CD4-positive, alpha-beta T cell treated with Interleukin-4 for 1 hour (primary cell): Measurements from ENCODE around the gene RGS11.

Source experiments
- DNase-seq, 2 donors: peaks; one replicate each; pipeline ENCODE4 v3.0.0-alpha.2; 2020 to 2022

The RGS11 gene

GRCh38 chr16:296276-296675 is 20.5 kb upstream of the RGS11 start:
- DNase-seq, result no peak

DNA sequence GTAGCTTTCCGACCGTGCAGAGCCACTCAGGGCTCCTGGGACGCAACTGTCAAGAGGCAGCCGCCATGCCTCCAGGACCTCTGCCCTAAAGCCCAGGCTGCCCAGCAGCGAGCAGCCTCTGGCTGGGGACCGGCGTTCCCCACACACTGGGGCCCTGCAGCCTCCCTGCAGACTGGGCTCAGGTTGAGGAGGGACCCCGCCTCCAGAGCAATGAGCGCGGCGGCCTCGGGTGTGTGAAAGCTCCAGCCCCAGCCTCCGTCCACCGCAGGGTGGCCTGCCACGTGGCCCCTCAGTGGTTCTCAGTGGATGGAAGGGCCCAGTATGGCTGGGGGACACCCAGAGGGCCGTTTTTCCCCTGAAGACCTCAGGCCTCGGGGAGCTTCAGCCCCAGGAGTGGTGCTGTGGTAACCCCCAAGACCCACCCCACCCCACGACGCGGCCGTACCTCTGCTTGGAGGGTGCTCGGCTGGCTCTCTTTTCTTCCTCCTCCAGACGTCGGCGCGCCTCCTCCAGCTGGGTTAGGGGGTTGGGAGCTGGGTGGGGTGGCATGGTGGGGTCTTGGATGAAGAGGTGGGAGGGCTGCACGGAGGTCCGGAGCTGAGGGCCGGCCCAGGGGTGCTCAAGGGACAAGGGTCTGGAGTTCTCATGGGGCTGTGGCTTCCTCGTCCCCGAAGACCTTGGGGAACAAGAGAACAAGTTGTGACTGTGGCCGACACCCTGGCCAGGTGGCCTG is 17.5 kb upstream of the RGS11 start:
- no peak for DNase-seq

GRCh38 chr16:291539-291938 is 15.8 kb upstream of the RGS11 start:
- DNase-seq, result no peak

DNA sequence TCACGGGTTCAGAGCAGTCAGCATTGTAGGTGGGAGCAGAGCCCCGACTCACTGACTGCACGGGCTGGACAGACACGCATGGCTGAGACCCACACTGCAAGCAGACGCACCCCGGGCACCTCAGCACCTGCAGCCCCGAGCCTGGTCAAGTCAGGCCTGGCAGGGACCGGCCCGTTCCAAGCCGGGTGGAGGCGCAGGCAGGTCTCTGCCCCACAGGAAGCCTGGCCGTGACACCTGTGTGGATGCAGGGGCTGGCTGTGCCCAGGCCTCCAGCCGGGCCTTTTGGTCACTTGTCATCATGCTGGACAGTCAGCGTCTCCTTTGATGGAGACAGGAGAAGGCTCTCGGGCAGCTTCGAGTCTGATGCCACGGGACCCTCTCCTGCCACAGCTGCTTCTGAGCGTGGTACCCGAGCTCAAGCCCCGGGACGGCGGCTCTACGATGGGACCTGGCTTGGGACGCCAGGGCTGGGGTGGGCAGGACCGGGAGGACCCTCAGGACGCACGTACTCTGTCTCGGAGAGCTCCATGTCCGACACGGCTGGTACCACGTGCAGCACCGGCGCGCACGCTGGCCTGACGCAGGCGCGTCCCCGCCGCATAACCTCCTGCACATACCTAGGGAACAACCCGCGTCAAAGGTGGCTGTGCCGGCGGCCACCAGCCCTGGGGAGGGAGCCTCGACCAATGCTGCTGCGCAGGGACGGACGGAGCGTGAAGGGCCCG is 15.1 kb upstream of the RGS11 start:
- no peak for DNase-seq

- DNase-seq, result no peak
Observed at GRCh38 chr16:290015-290680, 14.4 kb upstream of the RGS11 start.

GRCh38 chr16:289395-289997 is 13.8 kb upstream of the RGS11 start:
- no peak for DNase-seq

DNA sequence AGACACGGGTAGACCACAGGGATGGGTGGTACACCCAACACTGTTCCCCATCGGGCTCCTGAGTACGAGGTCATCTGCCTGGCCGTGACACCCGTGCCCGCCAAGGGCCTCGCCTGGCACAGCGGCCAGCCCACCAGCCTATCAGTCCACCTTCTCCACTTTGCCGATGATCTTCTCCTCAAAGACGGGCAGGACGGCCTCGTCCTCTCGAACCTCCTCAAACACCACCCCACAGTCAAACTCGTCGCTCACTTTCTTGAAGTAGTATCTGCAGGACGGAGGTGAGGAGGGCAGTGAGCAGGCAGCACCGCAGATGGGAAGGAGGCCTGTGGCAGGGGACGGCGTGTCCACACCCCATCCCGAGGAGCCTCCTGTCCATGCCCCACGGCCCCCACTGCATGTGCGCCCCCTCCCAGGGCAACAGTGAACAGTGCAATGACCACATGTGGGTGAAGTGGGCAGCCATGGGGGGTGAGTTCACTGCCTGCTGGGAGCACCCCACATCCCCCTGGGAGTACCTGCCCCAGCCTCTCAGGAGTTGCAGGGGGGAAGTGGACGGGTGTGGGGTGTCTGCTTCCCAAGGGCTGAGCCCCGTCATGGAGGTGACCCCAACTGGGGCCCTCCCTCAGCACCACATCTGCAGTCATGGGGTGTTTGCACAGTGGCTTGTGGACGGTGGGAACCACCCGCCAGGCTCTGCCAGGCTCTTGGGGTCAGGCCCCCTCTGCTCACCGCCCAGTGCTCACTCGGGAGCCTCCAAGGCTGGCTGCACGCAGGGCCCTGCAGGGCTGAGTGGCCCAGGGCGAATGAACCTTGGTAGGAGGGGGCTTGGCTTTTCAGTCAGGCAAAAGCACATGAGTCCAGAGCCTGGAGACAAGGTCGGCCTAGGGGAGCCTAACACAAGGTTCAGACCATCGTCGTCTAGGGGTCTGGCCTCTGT is 12.5 kb upstream of the RGS11 start:
- no peak for DNase-seq

GRCh38 chr16:287298-287811 is 11.6 kb upstream of the RGS11 start:
- no peak for DNase-seq

DNA sequence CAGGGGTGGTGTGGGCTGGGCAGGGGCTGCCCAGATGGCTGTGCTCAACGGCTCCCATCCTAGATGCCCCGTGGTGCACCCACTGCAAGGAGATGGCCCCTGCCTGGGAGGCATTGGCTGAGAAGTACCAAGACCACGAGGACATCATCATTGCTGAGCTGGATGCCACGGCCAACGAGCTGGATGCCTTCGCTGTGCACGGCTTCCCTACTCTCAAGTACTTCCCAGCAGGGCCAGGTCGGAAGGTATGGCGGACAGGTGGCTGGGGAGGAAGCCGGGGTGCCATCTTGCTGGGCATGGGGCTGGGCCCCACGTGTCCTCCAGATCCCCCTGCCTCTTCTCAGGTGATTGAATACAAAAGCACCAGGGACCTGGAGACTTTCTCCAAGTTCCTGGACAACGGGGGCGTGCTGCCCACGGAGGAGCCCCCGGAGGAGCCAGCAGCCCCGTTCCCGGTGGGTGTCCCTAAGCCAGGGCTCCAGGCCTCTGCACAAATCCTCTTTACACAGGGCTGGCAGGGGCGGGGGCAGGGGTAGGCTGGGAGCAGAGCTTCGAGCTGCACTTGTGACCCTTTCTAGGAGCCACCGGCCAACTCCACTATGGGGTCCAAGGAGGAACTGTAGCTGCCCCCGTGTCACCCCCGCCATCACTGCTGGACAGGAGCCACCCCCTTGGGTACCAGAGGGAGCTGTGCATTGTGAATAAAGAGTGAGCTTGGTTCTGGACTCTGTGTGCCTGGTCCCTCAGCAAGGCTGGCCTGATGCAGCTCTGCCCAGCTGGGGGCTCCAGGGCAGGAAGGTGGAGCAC is 10.9 kb upstream of the RGS11 start:
- no peak for DNase-seq

DNA sequence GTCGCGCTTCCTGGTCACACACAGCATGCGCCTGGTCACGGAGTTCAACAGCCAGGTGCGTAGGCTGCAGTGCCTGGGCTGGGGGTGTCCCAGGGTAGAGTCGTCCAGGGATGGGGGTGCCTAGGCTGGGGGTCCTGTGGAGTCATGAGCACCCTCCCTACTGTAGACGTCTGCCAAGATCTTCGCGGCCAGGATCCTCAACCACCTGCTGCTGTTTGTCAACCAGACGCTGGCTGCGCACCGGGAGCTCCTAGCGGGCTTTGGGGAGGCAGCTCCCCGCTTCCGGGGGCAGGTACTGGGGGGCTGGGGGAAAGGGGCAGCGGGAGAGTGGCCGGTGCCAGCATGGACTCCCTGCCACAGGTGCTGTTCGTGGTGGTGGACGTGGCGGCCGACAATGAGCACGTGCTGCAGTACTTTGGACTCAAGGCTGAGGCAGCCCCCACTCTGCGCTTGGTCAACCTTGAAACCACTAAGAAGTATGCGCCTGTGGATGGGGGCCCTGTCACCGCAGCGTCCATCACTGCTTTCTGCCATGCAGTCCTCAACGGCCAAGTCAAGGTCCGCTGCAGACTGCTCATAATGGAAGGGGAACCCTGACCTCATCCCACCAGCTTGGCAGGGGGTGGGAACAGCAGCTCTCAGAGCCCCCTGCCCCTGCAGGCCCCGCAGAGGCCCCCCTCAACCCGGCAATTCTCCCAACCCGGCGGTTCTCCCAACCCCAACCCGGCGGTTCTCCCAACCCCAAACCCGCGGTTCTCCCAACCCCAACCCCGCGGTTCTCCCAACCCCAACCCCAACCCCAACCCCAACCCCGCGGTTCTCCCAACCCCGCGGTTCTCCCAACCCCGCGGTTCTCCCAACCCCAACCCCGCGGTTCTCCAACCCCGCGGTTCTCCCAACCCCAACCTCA is 9.7 kb upstream of the RGS11 start:
- no peak for DNase-seq

- no peak for DNase-seq
Observed at GRCh38 chr16:284204-285120, 8.7 kb upstream of the RGS11 start.

GRCh38 chr16:283033-283805 is 7.5 kb upstream of the RGS11 start, which contains the start of gene PDIA2:
PDIA2 (plus strand) TSS chr16:283164; CDS start chr16:283170, 6 bp downstream.
- DNase-seq, result no peak

DNA sequence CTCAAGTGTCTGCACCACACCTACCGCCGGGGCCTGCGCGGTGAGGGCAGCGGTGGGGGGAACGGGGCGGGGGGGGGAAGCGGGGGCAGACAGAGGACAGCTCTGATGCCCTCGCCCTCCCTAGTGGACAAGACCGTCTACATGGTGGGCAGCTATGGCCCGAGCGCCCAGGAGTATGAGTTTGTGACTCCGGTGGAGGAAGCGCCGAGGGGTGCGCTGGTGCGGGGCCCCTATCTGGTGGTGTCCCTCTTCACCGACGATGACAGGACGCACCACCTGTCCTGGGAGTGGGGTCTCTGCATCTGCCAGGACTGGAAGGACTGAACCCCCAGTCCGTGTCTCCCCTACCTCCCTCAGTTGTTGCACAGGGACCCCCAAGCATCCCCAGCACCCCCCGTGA is 6.7 kb upstream of the RGS11 start:
- DNase-seq, result no peak

- DNase-seq, result no peak
Observed at GRCh38 chr16:281660-282255, 6.0 kb upstream of the RGS11 start.

DNA sequence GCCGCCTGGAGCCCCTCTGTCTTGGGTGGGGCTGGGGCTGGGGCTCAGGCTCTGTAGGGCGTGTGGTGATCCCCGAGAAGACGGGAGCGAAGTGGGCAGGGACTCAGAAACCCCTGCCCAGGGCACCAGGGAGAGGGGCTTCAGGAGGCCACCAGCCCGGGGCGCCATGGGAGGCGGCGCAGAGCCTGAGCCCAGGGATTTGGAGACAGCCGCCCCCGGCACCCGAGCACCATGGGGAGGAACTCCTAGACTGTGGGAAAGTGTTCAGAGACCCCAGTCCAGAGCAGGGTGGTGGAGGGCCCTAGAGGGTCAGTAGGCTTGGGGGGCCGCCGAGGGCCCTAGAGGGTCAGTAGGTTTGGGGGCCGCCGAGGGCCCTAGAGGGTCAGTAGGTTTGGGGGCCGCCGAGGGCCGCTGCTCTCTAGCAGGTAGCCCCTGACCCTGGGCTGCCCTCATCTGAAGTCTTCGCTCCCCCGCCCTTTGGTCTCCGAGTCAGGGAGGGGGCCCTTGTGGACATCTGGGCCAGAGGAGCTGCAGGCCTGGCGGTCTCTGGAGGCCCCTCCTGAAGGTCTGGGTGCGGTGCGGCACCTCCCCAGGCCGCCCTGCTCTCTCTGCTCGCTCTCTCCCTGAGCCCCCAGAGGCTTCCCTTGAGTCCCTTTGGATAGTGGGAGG is 5.4 kb upstream of the RGS11 start:
- DNase-seq, result no peak

GRCh38 chr16:280552-280951 is 4.8 kb upstream of the RGS11 start, which contains the start of gene ARHGDIG:
ARHGDIG (plus strand) TSS chr16:280591; CDS start chr16:280681, 90 bp downstream.
- no peak for DNase-seq

DNA sequence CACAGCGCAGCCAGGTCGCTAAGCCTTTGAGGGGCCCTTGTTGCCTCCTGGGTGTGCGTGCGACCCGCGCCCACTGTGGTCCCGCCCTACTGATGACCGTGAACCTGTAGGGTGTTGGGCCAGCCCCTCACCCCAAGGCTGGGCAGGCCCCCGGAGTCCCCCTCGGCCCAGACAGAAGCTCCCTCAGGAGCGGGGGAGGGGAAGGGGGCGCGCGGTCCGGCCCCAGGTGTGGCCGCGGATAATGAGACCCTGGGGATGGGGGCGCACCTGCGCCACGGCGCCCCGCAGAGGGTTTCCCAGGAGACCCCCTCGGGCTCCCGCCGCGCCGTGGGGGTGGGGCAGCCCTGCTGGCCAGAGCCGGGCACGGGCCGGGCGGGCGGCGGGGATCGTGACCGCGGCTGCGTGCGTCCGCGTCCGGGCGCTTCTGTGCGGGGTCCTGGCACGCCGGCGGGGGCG is 4.3 kb upstream of the RGS11 start:
- no peak for DNase-seq
